Endothelial cell of umbilical vein (primary cell): ENCODE data around the gene RNF113B. TPM values are rescaled to one million over a fixed set of nuclear protein-coding genes. Genes with fewer than 3 reads are reported as not detected.

Experiments
- BruUV-seq: library from RNA; stranded (reverse); fragments of 400-500 nt; replicated peaks from 2 replicates; lab custom pipeline; 2021; lab: Mats Ljungman, UMichigan
- CTCF ChIA-PET: fragments of 300-600, 350-600 bp; sonication (Branson Sonifier 250); formaldehyde crosslinking; loops from one replicate; lab custom pipeline; 2021; ENCODE audit warnings: antibody characterized with exemption, inconsistent platforms; lab: Charles Lee
- POLR2A ChIA-PET: fragments of 300-600, 350-600 bp; sonication (Branson Sonifier 250); formaldehyde crosslinking; loops from one replicate; lab custom pipeline; 2021; ENCODE audit warnings: antibody characterized with exemption, inconsistent platforms; lab: Charles Lee
- DNase-seq: peaks from one replicate; pipeline ENCODE4 v3.0.0-alpha.2; 2011; ENCODE audit warnings: low read depth, low spot score
- FAIRE-seq: peaks from 2 replicates; lab custom pipeline; 2011; peaks lifted over from hg19 to GRCh38; lab: Jason Lieb, UNC
- H2AFZ ChIP-seq: 2 replicates; pipeline ENCODE4 v1.6.0; 2012; ENCODE audit warnings: low read depth, low read length, control low read depth, inconsistent platforms
- H3K27ac ChIP-seq: 2 replicates; pipeline ENCODE4 v1.5.1; 2011; ENCODE audit warnings: low read depth, mild to moderate bottlenecking, control low read depth, low read length, moderate library complexity; ENCODE audit not compliant: insufficient read depth
- H3K27me3 ChIP-seq, 2 experiments: 2 replicates each; pipeline versions ENCODE4 v1.6.0 to v1.6.1; 2011; ENCODE audit warnings: low read length in 2 of 2, mixed read lengths in 1 of 2; ENCODE audit not compliant: control insufficient read depth in 2 of 2, insufficient read depth in 2 of 2
- H3K36me3 ChIP-seq, 2 experiments: 2 replicates in 1 of 2; 3 replicates in 1 of 2; pipeline ENCODE4 v1.5.1; 2011; ENCODE audit warnings: low read length in 2 of 2, mild to moderate bottlenecking in 1 of 2, moderate library complexity in 1 of 2; ENCODE audit not compliant: control insufficient read depth in 2 of 2, insufficient read depth in 2 of 2; ENCODE audit errors: extremely low read depth in 1 of 2
- H3K4me1 ChIP-seq: 3 replicates; pipeline ENCODE4 v1.5.1; 2011; ENCODE audit warnings: mild to moderate bottlenecking, low read length; ENCODE audit not compliant: control insufficient read depth, insufficient read depth; ENCODE audit errors: extremely low read depth
- H3K4me2 ChIP-seq: 2 replicates; pipeline ENCODE4 v1.6.1; 2011; ENCODE audit warnings: low read length, control low read depth, mixed read lengths; ENCODE audit not compliant: insufficient read depth
- H3K4me3 ChIP-seq, 3 experiments: fragments of 200-600 bp in 1 of 3; sonication (generic), shearing (Covaris generic) in 1 of 3; replicated peaks in 1 of 3; 2 replicates each; pipeline ENCODE4 v1.5.1; 2011 to 2016; ENCODE audit warnings: control low read depth in 3 of 3, low read length in 3 of 3, mild to moderate bottlenecking in 2 of 3, inconsistent platforms in 1 of 3, low read depth in 1 of 3, moderate library complexity in 1 of 3; ENCODE audit not compliant: insufficient read depth in 1 of 3
- H3K79me2 ChIP-seq: 2 replicates; pipeline ENCODE4 v1.6.0; 2012; ENCODE audit warnings: low read length, inconsistent platforms; ENCODE audit not compliant: control insufficient read depth, insufficient read depth
- H3K9ac ChIP-seq: replicated peaks from 2 replicates; pipeline ENCODE3; 2011; ENCODE audit warnings: low read length, control low read depth; ENCODE audit not compliant: insufficient read depth; ENCODE audit errors: extremely low read depth
- H3K9me1 ChIP-seq: replicated peaks from 3 replicates; pipeline ENCODE4 v1.6.0; 2011; ENCODE audit warnings: mild to moderate bottlenecking, low read length; ENCODE audit not compliant: control insufficient read depth, insufficient read depth; ENCODE audit errors: extremely low read depth
- H3K9me3 ChIP-seq: replicated peaks from 2 replicates; pipeline ENCODE4 v1.5.1; 2012; ENCODE audit warnings: low read length, inconsistent platforms; ENCODE audit not compliant: control insufficient read depth, insufficient read depth
- H4K20me1 ChIP-seq: replicated peaks from 2 replicates; pipeline ENCODE3; 2011; ENCODE audit warnings: mild to moderate bottlenecking, low read length; ENCODE audit not compliant: control insufficient read depth, insufficient read depth; ENCODE audit errors: extremely low read depth
- JUN ChIP-seq: IDR thresholded peaks from 2 replicates; pipeline ENCODE4 v1.6.1; 2011; ENCODE audit warnings: borderline replicate concordance, low read depth; ENCODE audit not compliant: insufficient read length, insufficient read depth
- MAX ChIP-seq: IDR thresholded peaks from 2 replicates; pipeline ENCODE4 v1.6.1; 2011; ENCODE audit not compliant: insufficient read depth, insufficient read length
- MYC ChIP-seq: IDR thresholded peaks from one replicate; pipeline ENCODE4 v1.6.1; 2011; ENCODE audit warnings: mild to moderate bottlenecking, low read depth, low read length
- POLR2AphosphoS5 ChIP-seq: IDR thresholded peaks from 2 replicates; pipeline ENCODE4 v1.6.1; 2012; ENCODE audit warnings: low read depth, mild to moderate bottlenecking, control low read depth, low read length, moderate library complexity; ENCODE audit not compliant: insufficient read depth
- dilution Hi-C: fragments of 300-500 bp; cut with MboI; formaldehyde crosslinking; loops from one replicate; pipeline ENCODE4 v1.15.0; 2019; ENCODE audit warnings: low sequenced_read_pairs; ENCODE audit not compliant: extremely low pct_ligation_motif_present
- intact Hi-C: fragments of 100-400 bp; cut with micrococcal nuclease; formaldehyde crosslinking; loops from one replicate; pipeline ENCODE4 v1.10.0; 2022
- polyA plus RNA-seq, 4 experiments: library from polyadenylated mRNA; depleted of rRNA in 3 of 4; stranded (reverse) in 3 of 4; unstranded in 1 of 4; fragments of >200 nt; gene quantifications; 2 replicates each; pipeline versions ENCODE4 v1.2.1 to v1.2.3, GENCODE V29; 2011 to 2012; ENCODE audit warnings: missing spikeins in 1 of 4
- total RNA-seq: library from RNA; stranded (reverse); gene quantifications from 2 replicates; pipeline ENCODE4 v1.2.3, GENCODE V29; 2021

The RNF113B gene
- total and polyA plus RNA-seq, 2 donors (not counting 3 experiments of a cell fraction or from before 2014, with no cell fraction given): not detected

GRCh38 chr13:98157609-98158008 is 19.5 kb downstream of the RNF113B start:
- H2AFZ ChIP-seq: no peak overlapping the region
- TF ChIP-seq JUN: no peak
- no peaks in the 10 kb centered on the region for H3K27me3 ChIP-seq
- no peak for DNase-seq
- ChIA-PET POLR2A (no interaction called here), CTCF (no interaction called here)
- no peak for FAIRE-seq
- no peak overlapping the region for H3K4me2 ChIP-seq
- no peak overlapping the region for H3K27ac ChIP-seq
- no peaks in the 10 kb centered on the region for H3K9me3 ChIP-seq
- H3K9me1 ChIP-seq: no peaks in the 10 kb centered on the region
- H3K79me2 ChIP-seq: peaks cover 33% of the 10 kb centered on the region
- no TSS peak for BruUV-seq
- dilution Hi-C loops (no loop called here), intact Hi-C loops (no loop called here)
- no peak overlapping the region for H3K4me3 ChIP-seq
- H3K9ac ChIP-seq: no peak overlapping the region
- no peaks in the 10 kb centered on the region for H3K36me3 ChIP-seq
- peaks cover 3% of the 10 kb centered on the region for H4K20me1 ChIP-seq
- H3K4me1 ChIP-seq: no peaks in the 10 kb centered on the region

GRCh38 chr13:98157188-98157587 is 19.9 kb downstream of the RNF113B start:
- DNase-seq (no peak), FAIRE-seq (no peak)
- CTCF ChIA-PET: no interaction called here
- dilution Hi-C loops: no loop called here
- H3K4me3 ChIP-seq: no peak overlapping the region
- H3K4me1 ChIP-seq: no peaks in the 10 kb centered on the region
- H3K9me3 ChIP-seq: no peaks in the 10 kb centered on the region
- POLR2A ChIA-PET: no interaction called here
- peaks cover 3% of the 10 kb centered on the region for H4K20me1 ChIP-seq
- H3K79me2 ChIP-seq: peaks cover 29% of the 10 kb centered on the region
- H3K9ac ChIP-seq: no peak overlapping the region
- no peak overlapping the region for H3K27ac ChIP-seq
- no peak overlapping the region for H2AFZ ChIP-seq
- TF ChIP-seq MAX (no peak), MYC (no peak), POLR2AphosphoS5 (no peak)
- BruUV-seq: no TSS peak
- intact Hi-C loops: no loop called here
- H3K9me1 ChIP-seq: no peaks in the 10 kb centered on the region
- H3K27me3 ChIP-seq: no peaks in the 10 kb centered on the region
- no peaks in the 10 kb centered on the region for H3K36me3 ChIP-seq
- no peak overlapping the region for H3K4me2 ChIP-seq
